Right renal cortex interstitium (tissue), 3 donors: ENCODE measurements around the gene ANK3. TPM values are rescaled to one million over a fixed set of nuclear protein-coding genes. Genes with fewer than 3 reads are reported as not detected.

ENCODE experiments used
- DNase-seq, 3 donors: peaks; one replicate each; pipeline ENCODE4 v3.0.0-alpha.2; 2013; ENCODE audit warnings: low read depth in 3 of 3, low spot score in 2 of 3
- polyA plus RNA-seq, 3 donors: library from polyadenylated mRNA; unstranded; fragments of 120-200 nt; gene quantifications; one replicate each; pipeline ENCODE4 v1.2.1, GENCODE V29; 2013; ENCODE audit not compliant: insufficient read length in 3 of 3

The ANK3 gene
- polyA plus RNA-seq, 3 donors, result 155 to 172 (median 159) TPM

DNA sequence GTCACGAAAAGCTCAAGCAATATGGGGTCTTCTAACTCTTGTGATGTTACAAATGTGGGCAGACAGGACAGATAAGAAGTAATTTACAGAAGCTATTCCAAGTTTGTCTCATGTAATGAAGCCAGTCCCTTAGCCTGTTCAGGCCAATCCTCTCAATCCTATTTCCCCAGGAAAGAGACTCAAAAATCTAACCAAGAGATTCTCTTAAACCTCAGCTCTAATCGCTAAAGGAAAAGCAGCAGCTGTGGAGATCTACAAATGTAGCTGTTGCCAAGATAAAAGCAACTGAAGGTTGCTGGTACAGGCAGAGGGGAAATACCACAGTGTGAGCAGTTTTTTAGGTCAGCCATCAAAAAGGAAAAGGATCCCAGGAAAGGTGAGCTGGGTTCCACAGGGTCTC lies 39.3 kb downstream of the ANK3 start:
- DNase-seq, result no peak

GRCh38 chr10:60349426-60349825 lies 40.2 kb downstream of the ANK3 start:
- no peak for DNase-seq

DNA sequence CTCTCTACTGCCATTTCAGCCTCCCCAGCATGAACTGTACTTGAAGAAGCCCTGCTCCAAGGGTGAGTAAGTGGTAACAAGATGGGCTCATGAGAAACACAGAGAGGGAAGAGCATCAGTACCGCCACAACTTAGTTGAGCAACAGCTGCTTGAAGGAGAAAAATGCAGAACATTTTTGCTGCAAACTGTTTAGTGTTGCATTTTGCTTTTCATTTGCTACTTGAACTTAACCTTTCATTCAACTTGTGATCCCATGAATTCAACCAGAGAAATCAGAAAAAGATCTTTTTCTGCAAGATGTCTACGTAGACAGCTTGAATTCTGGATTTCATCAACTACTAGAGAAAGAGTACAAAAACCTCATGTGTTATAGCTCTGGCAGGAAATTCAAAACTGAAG lies 40.7 kb downstream of the ANK3 start:
- no peak for DNase-seq

- no peak for DNase-seq
These were observed 42.4 kb downstream of the ANK3 start for GRCh38 chr10:60347270-60347669.

DNA sequence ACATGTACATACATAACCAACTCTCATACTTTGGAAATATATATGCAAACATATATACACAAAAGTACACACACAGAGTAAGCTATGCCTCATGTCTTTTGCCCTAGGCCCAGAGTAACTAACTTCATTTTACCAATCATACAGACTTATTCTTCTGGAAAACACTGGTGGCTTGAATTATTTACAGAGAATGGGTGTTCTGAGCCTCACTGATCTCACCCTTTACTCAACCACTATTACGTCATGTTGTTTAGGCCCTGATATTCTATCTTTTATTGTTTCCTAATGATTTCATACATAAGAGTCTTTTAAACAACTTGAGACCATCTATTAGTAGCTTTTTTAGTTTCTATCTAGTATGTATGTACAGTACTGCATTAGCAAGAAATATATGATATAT lies 43.0 kb downstream of the ANK3 start:
- DNase-seq, result no peak

DNA sequence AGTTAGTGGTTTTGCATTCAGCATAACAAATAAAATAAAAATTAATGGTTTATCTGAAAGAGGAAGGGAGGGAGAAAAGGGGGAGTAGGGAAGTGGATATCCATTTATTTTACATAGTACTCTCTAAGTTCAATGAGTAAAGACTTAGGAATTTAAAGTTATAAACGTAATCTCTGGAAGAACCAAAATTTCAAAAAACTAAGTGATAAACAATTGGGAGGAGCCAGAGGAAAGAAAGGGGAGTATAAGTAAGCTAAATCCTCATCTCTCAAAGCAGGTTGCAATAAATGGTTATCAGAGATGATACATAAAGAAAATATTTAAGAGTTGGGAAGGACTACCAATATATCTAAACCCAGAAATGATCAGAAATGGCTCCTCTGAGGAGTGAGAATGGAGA lies 46.4 kb downstream of the ANK3 start:
- no peak for DNase-seq

DNA sequence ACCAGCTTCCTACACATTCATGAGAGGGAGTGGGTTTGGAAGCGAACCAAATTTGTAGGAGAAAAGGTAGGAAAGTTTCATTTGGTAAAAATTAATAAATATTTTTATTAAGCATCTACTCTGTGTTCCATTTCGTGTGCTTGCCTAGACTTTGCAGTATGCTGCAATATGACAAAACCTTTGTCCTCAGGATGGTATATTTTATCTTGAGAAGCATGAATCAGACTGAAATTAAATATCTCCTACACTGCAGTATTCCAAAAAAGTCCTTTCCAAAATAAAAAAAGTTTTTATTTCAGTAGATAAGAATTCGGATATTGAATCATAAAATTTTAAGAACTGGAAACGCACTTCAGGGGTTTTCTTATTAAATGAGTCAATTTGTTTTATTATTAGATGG lies 47.7 kb downstream of the ANK3 start:
- no peak for DNase-seq

DNA sequence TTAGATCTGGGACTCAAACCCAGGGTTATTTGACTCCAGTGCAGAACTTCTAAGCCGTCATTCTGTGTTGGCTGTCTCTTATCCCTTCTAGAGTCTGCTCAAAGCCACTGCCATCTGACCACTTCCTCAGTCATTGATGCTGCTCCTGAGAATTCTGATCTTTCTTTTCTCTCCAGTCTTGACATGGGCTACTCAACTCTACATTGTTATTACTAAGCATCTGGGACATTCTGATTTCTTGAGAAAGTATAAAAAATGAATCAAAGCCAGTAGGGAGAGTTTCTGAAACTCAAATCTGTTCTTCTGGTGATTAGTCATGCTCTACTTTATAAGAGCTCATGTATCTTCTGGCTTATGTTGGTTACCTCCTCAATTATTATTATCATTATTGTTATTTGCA lies 48.7 kb downstream of the ANK3 start:
- no peak for DNase-seq

DNA sequence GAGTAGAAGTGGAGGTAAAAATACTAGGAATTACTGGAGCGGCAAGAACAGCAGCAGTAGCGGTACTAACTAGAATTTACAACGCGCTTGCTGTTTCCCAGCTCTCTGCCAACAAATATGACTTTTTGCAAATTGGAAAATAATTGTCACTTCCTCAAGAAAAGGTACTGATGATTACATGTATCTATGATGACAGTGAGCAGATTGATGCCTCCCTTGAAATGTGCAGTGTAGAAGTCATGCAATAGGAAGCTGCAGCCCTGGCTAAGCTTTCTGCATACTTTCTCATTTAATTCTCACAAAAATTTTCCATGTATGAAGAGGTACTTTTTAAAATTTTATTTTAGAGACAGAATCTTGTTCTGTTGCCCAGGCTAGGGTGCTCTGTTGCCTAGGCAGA lies 49.9 kb downstream of the ANK3 start:
- DNase-seq, result no peak

GRCh38 chr10:60338786-60339185 lies 50.9 kb downstream of the ANK3 start:
- DNase-seq, result no peak

- no peak for DNase-seq
These were observed 51.6 kb downstream of the ANK3 start for GRCh38 chr10:60338002-60338564.

- no peak for DNase-seq
These were observed 52.6 kb downstream of the ANK3 start for GRCh38 chr10:60336901-60337630.

GRCh38 chr10:60335708-60336107 lies 54.0 kb downstream of the ANK3 start:
- DNase-seq, result no peak

- DNase-seq, result no peak
These were observed 54.7 kb downstream of the ANK3 start for GRCh38 chr10:60334991-60335390.

DNA sequence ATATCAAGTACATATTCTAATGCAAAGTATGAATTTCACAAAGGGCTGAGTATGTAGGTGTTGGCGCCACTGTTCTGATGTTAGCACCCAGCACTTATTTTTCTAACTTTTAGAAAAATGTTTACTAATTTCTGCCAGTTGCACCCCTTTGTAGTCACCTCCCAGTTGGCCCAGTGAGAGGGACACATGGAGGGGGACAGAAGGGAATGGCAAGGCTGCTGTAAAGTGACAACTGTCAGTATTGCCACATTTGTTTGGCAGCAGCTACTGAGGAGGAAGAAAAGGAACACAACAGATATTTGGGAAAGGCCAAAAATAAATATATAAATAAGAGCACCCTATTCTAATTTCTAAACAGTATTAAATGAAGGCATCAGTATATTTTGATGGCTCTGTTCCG lies 57.3 kb downstream of the ANK3 start:
- DNase-seq, result no peak

DNA sequence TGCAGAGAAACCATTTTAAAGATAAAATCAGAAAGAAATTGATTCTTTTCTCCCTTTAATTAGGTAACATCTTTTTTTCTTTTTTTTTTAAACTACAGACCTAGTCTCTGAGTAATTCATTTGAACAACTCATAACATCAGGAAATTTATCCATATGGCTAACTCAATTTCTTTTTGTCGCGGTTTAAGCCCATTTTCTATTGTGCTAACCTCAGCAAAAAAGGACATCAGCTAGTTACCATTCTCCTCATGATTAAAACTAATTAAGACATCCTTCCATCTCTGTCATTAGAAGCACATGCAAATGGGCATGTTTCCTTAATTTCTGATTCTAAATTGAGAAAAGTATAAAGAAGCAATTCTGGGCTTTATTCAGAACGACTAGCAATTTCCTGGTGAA lies 57.8 kb downstream of the ANK3 start:
- no peak for DNase-seq

DNA sequence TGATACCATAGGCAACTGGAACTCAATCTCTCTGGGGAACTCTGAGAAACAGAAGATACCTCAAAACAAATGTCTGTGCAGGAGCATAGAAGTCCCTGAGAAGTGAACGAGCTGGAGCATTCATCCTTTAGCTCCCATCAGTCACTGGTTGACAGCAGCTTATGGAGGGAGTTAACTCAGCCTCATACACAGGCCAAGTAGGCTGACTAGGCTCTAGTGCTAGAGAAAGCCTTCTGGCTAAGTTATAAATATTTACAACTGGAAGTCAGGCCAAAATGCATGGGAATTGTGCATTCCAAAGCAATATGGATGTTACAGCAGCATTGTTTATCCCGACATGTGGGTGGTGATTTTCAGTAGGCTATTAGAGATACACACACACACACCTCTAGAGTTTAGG lies 66.5 kb downstream of the ANK3 start:
- no peak for DNase-seq

DNA sequence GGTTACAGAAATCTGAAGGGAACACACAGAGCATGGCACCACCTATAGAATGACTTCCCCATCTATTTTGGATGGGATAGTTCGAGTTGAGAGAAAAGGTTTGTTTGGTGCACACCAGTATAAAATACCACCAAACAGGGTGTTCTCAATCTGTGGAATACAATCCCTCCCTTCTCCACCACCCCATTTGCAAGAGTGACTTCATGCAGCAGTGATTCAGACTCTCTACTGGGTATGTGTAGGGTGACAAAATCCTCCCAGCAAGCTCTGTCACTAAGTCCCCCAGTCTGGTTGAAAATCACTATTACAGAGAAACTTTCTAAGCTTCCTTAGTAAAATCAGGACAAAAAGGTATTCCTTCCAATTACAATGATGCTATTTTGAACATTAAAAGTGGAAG lies 69.0 kb downstream of the ANK3 start:
- DNase-seq, result no peak

DNA sequence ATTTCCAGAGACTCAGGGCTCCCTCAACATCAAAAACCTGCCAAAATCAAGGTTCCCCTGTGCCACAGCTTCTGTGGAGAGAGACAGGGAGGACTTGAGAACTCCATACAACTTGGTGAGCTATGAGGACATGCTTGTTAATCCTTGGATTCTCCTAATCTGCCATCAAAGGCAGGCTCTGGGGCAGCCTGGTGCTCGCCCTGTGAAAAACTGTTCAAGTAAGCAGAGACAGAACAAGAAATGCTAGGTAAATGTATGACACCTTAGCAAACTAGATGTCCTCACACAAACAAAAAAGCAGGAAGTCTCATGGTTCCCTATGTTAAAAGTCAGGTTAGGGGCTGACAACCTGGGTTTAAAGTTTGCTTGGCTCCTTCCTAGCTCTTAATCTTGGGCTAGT lies 73.6 kb downstream of the ANK3 start:
- DNase-seq, result no peak

DNA sequence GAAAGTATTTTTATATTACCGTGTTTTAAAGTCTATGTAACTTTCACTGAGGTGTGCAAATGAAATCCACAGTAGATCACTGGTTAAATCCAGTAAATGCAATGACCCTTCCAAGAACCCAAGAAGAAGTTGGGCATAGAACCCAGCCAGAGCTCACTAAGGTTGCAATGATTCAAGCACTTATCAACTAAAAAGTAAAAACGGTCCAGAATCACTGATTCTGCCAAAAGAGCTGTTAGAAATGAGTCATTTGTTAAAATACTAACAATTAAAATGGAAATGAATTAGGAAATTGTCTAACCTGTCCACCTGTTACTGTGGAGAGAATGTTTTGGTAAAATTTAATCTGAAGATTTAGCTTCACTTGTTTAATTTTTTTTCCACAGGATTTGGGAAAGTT lies 74.4 kb downstream of the ANK3 start:
- no peak for DNase-seq

DNA sequence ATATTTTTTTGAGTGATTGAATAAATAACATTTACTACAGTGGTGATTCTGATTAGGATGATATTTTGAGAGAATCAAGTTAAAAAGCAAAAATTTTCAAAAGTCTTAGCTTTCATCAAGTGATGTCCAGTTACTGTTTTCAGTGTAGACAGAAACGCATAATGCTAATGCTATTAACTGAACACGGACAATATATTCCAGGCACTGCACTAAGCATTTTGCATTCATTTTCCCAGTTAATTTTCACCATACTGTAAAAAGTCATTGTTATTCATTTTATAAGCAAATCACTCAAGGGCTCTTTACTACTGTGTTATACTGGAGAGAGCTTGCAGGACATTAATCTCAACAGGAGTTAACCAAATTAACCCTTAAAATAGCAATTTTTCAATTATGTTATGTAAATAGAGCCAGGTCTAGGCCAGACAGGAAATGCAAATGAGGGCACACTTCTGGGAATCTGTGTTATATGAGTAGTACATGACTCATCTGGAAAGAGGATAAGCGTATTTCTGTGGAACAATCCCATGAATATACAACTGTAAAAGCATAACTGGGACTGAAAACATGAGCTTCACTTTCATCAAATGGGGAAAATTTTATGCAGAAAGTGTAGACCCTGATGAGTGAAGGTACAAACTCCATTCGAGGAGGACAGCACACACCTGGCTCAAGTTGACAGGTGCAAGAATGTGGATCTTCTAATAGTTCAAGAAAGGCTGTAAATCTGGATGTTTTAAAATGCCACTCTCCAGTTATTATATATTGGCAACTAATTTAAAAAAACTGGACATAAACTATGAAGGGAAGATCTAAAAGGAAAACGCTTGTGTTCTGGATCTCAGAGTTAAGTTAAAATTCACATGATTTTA lies 75.4 kb downstream of the ANK3 start:
- DNase-seq, result no peak

DNA sequence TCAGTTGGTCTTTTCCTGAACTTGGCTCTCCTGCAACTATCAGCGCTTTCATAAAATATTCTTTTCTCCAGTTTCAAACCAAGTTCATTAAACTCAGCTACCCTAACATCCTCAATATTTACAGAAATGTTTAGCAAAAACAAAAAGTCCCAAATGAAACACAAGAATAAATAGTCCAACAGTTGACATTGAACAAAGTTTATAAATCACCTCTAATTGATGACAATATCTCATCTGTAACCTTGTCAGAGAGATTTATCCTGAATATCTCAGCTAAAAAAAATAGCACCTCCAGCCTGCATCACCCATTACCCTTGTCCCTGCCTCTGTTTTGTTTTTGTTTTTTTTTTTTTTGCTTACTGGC lies 76.1 kb downstream of the ANK3 start:
- no peak for DNase-seq
